22Rv1 (cell line): ENCODE measurements around the gene RBMS1.

Experiments used
- ZFX ChIP-seq: fragments of 450-650 bp; IDR thresholded peaks from 2 replicates; pipeline ENCODE4 v1.6.1; 2017; ENCODE audit warnings: antibody characterized with exemption, borderline replicate concordance
- TF ChIP-seq, protein P1 (sequence below): fragments of 450-650 bp; IDR thresholded peaks from 2 replicates; pipeline ENCODE4 v1.5.1; 2017; ENCODE audit warnings: mild to moderate bottlenecking

DNA sequence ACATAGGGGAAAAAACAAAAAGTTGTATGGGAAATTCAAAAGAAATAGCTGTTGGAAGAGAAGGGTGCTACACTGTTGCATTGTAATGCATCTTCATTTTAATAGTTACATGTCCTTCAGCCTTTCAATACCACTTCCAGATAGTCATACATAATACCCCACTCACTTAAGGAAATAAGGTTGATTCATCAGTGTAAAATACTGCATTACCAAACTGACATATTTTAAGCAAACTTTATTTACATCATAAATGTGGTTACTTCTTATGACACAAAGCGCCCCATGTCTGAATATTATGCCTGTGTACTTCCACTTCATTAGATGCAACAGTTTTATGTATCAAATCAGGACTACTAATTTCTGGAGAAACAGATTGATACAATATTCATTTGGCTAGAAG lies 4.5 kb downstream of the RBMS1 start:
- TF ChIP-seq, protein P1, sequence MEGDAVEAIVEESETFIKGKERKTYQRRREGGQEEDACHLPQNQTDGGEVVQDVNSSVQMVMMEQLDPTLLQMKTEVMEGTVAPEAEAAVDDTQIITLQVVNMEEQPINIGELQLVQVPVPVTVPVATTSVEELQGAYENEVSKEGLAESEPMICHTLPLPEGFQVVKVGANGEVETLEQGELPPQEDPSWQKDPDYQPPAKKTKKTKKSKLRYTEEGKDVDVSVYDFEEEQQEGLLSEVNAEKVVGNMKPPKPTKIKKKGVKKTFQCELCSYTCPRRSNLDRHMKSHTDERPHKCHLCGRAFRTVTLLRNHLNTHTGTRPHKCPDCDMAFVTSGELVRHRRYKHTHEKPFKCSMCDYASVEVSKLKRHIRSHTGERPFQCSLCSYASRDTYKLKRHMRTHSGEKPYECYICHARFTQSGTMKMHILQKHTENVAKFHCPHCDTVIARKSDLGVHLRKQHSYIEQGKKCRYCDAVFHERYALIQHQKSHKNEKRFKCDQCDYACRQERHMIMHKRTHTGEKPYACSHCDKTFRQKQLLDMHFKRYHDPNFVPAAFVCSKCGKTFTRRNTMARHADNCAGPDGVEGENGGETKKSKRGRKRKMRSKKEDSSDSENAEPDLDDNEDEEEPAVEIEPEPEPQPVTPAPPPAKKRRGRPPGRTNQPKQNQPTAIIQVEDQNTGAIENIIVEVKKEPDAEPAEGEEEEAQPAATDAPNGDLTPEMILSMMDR, result no peak
- TF ChIP-seq ZFX, result no peak
